Bronchial epithelial cell (primary cell): Measurements from ENCODE around the gene ZNF358. TPM values are rescaled to one million over a fixed set of nuclear protein-coding genes. Genes with fewer than 3 reads are reported as not detected.

Experiments used
- DNase-seq: peaks from one replicate; pipeline ENCODE4 v3.0.0-alpha.2; 2010; ENCODE audit warnings: low read depth
- FAIRE-seq: peaks from 2 replicates; lab custom pipeline; 2011; peaks lifted over from hg19 to GRCh38; lab: Jason Lieb, UNC
- H3K27me3 ChIP-seq: 2 replicates; pipeline ENCODE4 v1.5.1; 2011; ENCODE audit warnings: low read length; ENCODE audit not compliant: control insufficient read depth, insufficient read depth
- H3K36me3 ChIP-seq: 2 replicates; pipeline ENCODE4 v1.5.1; 2011; ENCODE audit warnings: low read length; ENCODE audit not compliant: control insufficient read depth, insufficient read depth
- H3K4me3 ChIP-seq: 2 replicates; pipeline ENCODE4 v1.5.1; 2011; ENCODE audit warnings: mild to moderate bottlenecking, low read depth, low read length, control low read depth
- CTCF ChIP-seq: IDR thresholded peaks from 2 replicates; pipeline ENCODE4 v1.5.1; 2011; ENCODE audit warnings: mild to moderate bottlenecking, moderate library complexity, low read length, control low read depth, inconsistent platforms; ENCODE audit not compliant: insufficient read depth, severe bottlenecking
- total RNA-seq: library from RNA; depleted of rRNA; stranded (reverse); fragments of >200 nt; gene quantifications from 2 replicates; pipeline ENCODE4 v1.2.1, GENCODE V29; 2014

ZNF358 gene
- total RNA-seq, 1 donor from 2014 or later: 3.9 TPM

- H3K36me3 ChIP-seq: no peaks in the 10 kb centered on the region
- no peaks in the 10 kb centered on the region for H3K27me3 ChIP-seq
- FAIRE-seq: no peak
- no peak for TF ChIP-seq CTCF
- no peak for DNase-seq
- peak overlapping the region; percentile 62 for H3K4me3 ChIP-seq
Measured at GRCh38 chr19:7522923-7523667, 7.2 kb downstream of the ZNF358 start.

GRCh38 chr19:7524523-7524922 lies 8.6 kb downstream of the ZNF358 start:
- DNase-seq: no peak
- no peak for TF ChIP-seq CTCF
- Histone ChIP-seq H3K4me3 (no peak overlapping the region), H3K27me3 (no peaks in the 10 kb centered on the region), H3K36me3 (peaks cover 5% of the 10 kb centered on the region)
- peak; percentile 7 for FAIRE-seq

- FAIRE-seq (no peak), DNase-seq (no peak)
- Histone ChIP-seq H3K4me3 (no peak overlapping the region), H3K27me3 (no peaks in the 10 kb centered on the region), H3K36me3 (peaks cover 7% of the 10 kb centered on the region)
- no peak for TF ChIP-seq CTCF
Measured at GRCh38 chr19:7524992-7525739, 9.3 kb downstream of the ZNF358 start.

- FAIRE-seq (no peak), DNase-seq (no peak)
- H3K27me3 ChIP-seq: no peaks in the 10 kb centered on the region
- H3K4me3 ChIP-seq: no peak overlapping the region
- peaks cover 7% of the 10 kb centered on the region for H3K36me3 ChIP-seq
- TF ChIP-seq CTCF: no peak
Measured at GRCh38 chr19:7526059-7526929, 10.4 kb downstream of the ZNF358 start.

- Histone ChIP-seq H3K4me3 (no peak overlapping the region), H3K27me3 (no peaks in the 10 kb centered on the region), H3K36me3 (peaks cover 7% of the 10 kb centered on the region)
- TF ChIP-seq CTCF: no peak
- DNase-seq (no peak), FAIRE-seq (no peak)
Measured at GRCh38 chr19:7527516-7528191, 11.8 kb downstream of the ZNF358 start.
